IMR-90 (cell line): Measurements from ENCODE around the gene PRKN. TPM values are rescaled to one million over a fixed set of nuclear protein-coding genes. Genes with fewer than 3 reads are reported as not detected.

Experiments used
- ATAC-seq: fragments of 200-7000 bp; cut with Tn5 transposase; 2 replicates; pipeline ENCODE4 v1.9.1; 2020; ENCODE audit warnings: low read depth, mild to moderate bottlenecking, moderate library complexity
- BruUV-seq: library from RNA; stranded (reverse); fragments of 400-500 nt; replicated peaks from 2 replicates; lab custom pipeline; 2021; lab: Mats Ljungman, UMichigan
- CTCF ChIA-PET: fragments of 300-600 bp; formaldehyde crosslinking; extraction: SDS; loops from one replicate; lab custom pipeline; 2021; ENCODE audit warnings: antibody characterized with exemption; lab: Yijun Ruan, JAX
- POLR2A ChIA-PET: fragments of 300-600 bp; sonication (Branson Sonifier 250); formaldehyde crosslinking; loops from one replicate; lab custom pipeline; 2022; ENCODE audit warnings: antibody characterized with exemption; ENCODE audit not compliant: unreplicated experiment; lab: Charles Lee
- DNase-seq: peaks from one replicate; pipeline ENCODE4 v3.0.0; 2013
- H2AFZ ChIP-seq: replicated peaks from 2 replicates; pipeline ENCODE3; 2013; ENCODE audit warnings: low read length, mild to moderate bottlenecking; ENCODE audit not compliant: poor library complexity
- H2AK5ac ChIP-seq: 2 replicates; pipeline ENCODE4 v1.6.1; 2013; ENCODE audit warnings: low read depth, low read length, inconsistent platforms
- H2AK9ac ChIP-seq: replicated peaks from 2 replicates; pipeline ENCODE3; 2013; ENCODE audit warnings: mild to moderate bottlenecking, low read depth, low read length, moderate library complexity; ENCODE audit not compliant: poor library complexity
- H2BK120ac ChIP-seq: 2 replicates; pipeline ENCODE4 v1.6.1; 2013; ENCODE audit warnings: low read depth, low read length, inconsistent platforms
- H2BK15ac ChIP-seq: 3 replicates; pipeline ENCODE4 v1.6.1; 2013; ENCODE audit warnings: low read depth, low read length, inconsistent platforms
- H2BK20ac ChIP-seq: 2 replicates; pipeline ENCODE4 v1.6.1; 2013; ENCODE audit warnings: low read depth, mild to moderate bottlenecking, inconsistent platforms, low read length, moderate library complexity
- H2BK5ac ChIP-seq: 2 replicates; pipeline ENCODE4 v1.6.1; 2013; ENCODE audit warnings: mild to moderate bottlenecking, low read depth, low read length, inconsistent platforms; ENCODE audit not compliant: poor library complexity, severe bottlenecking
- H3K14ac ChIP-seq: replicated peaks from 2 replicates; pipeline ENCODE4 v1.6.1; 2013; ENCODE audit warnings: low read depth, low read length, inconsistent platforms
- H3K18ac ChIP-seq: 2 replicates; pipeline ENCODE4 v1.6.1; 2013; ENCODE audit warnings: low read depth, low read length, control low read depth
- H3K23ac ChIP-seq: 2 replicates; pipeline ENCODE4 v1.6.1; 2013; ENCODE audit warnings: low read depth, low read length, inconsistent platforms
- H3K27ac ChIP-seq: 2 replicates; pipeline ENCODE4 v1.5.1; 2013; ENCODE audit warnings: mild to moderate bottlenecking, control low read depth, low read length; ENCODE audit not compliant: insufficient read depth
- H3K27me3 ChIP-seq: 2 replicates; pipeline ENCODE4 v1.6.1; 2013; ENCODE audit warnings: low read length; ENCODE audit not compliant: control insufficient read depth, insufficient read depth
- H3K36me3 ChIP-seq: 2 replicates; pipeline ENCODE4 v1.6.1; 2013; ENCODE audit warnings: low read length, mixed read lengths; ENCODE audit not compliant: control insufficient read depth, insufficient read depth
- H3K4ac ChIP-seq: 2 replicates; pipeline ENCODE4 v1.6.1; 2013; ENCODE audit warnings: low read depth, low read length, inconsistent platforms
- H3K4me1 ChIP-seq: 2 replicates; pipeline ENCODE4 v1.6.1; 2013; ENCODE audit warnings: low read length, mixed read lengths; ENCODE audit not compliant: control insufficient read depth, insufficient read depth
- H3K4me2 ChIP-seq: 2 replicates; pipeline ENCODE4 v1.6.1; 2013; ENCODE audit warnings: low read depth, mild to moderate bottlenecking, control low read depth, low read length, moderate library complexity
- H3K4me3 ChIP-seq: 2 replicates; pipeline ENCODE4 v1.5.1; 2013; ENCODE audit warnings: low read depth, mild to moderate bottlenecking, control low read depth, low read length, moderate library complexity; ENCODE audit not compliant: insufficient read depth
- H3K56ac ChIP-seq: 2 replicates; pipeline ENCODE4 v1.6.1; 2013; ENCODE audit warnings: low read length, inconsistent platforms; ENCODE audit not compliant: insufficient read depth; ENCODE audit errors: extremely low read depth
- H3K79me1 ChIP-seq, 2 experiments: 2 replicates each; pipeline ENCODE4 v1.6.1; 2013; ENCODE audit warnings: low read length in 2 of 2, inconsistent platforms in 1 of 2, low read depth in 1 of 2
- H3K9ac ChIP-seq: 2 replicates; pipeline ENCODE4 v1.6.1; 2013; ENCODE audit warnings: low read depth, low read length, control low read depth
- H3K9me1 ChIP-seq: 2 replicates; pipeline ENCODE4 v1.6.1; 2013; ENCODE audit warnings: low read length, inconsistent platforms; ENCODE audit not compliant: insufficient read depth
- H3K9me3 ChIP-seq: 2 replicates; pipeline ENCODE4 v1.6.1; 2013; ENCODE audit warnings: low read length; ENCODE audit not compliant: control insufficient read depth, insufficient read depth
- H4K20me1 ChIP-seq: 2 replicates; pipeline ENCODE4 v1.6.1; 2013; ENCODE audit warnings: low read length, inconsistent platforms; ENCODE audit not compliant: insufficient read depth
- H4K5ac ChIP-seq: 2 replicates; pipeline ENCODE4 v1.6.1; 2013; ENCODE audit warnings: mild to moderate bottlenecking, low read depth, low read length, control low read depth
- H4K8ac ChIP-seq, 2 experiments: 2 replicates each; pipeline ENCODE4 v1.6.1; 2013; ENCODE audit warnings: low read depth in 2 of 2, low read length in 2 of 2, control low read depth in 1 of 2, inconsistent platforms in 1 of 2
- H4K91ac ChIP-seq: 2 replicates; pipeline ENCODE4 v1.6.1; 2013; ENCODE audit warnings: low read depth, low read length, inconsistent platforms; ENCODE audit not compliant: insufficient read depth
- BHLHE40 ChIP-seq: fragments of 150-350 bp; IDR thresholded peaks from 2 replicates; pipeline ENCODE4 v1.6.1; 2016; ENCODE audit warnings: mild to moderate bottlenecking, low read depth, low read length
- CEBPB ChIP-seq: IDR thresholded peaks from 2 replicates; pipeline ENCODE4 v1.6.1; 2012; ENCODE audit warnings: low read depth, low read length, improper control_type of control experiment
- CHD1 ChIP-seq: IDR thresholded peaks from 2 replicates; pipeline ENCODE4 v1.6.1; 2012; ENCODE audit warnings: low read depth, low read length, improper control_type of control experiment
- CTCF ChIP-seq: conservative IDR thresholded peaks from 2 replicates; pipeline ENCODE4 v1.5.1; 2012; ENCODE audit warnings: mild to moderate bottlenecking, low read depth, low read length, improper control_type of control experiment
- ELK1 ChIP-seq: fragments of 150-350 bp; IDR thresholded peaks from 2 replicates; pipeline ENCODE4 v1.6.1; 2016; ENCODE audit warnings: low read depth, mild to moderate bottlenecking, low read length, moderate library complexity, borderline replicate concordance
- FOS ChIP-seq: fragments of 150-350 bp; IDR thresholded peaks from 2 replicates; pipeline ENCODE4 v1.6.1; 2016; ENCODE audit warnings: low read depth, low read length
- MAFK ChIP-seq: IDR thresholded peaks from 2 replicates; pipeline ENCODE4 v1.6.1; 2012; ENCODE audit warnings: low read depth, low read length, improper control_type of control experiment
- MAZ ChIP-seq: IDR thresholded peaks from 2 replicates; pipeline ENCODE4 v1.6.1; 2012; ENCODE audit warnings: low read depth, mild to moderate bottlenecking, low read length, improper control_type of control experiment, moderate library complexity, borderline replicate concordance
- MXI1 ChIP-seq: IDR thresholded peaks from 2 replicates; pipeline ENCODE4 v1.6.1; 2012; ENCODE audit warnings: low read depth, mild to moderate bottlenecking, low read length, moderate library complexity, borderline replicate concordance
- NFE2L2 ChIP-seq: fragments of 150-350 bp; IDR thresholded peaks from 2 replicates; pipeline ENCODE4 v1.6.1; 2016; ENCODE audit warnings: low read depth, mild to moderate bottlenecking, low read length
- POLR2A ChIP-seq: IDR thresholded peaks from 2 replicates; pipeline ENCODE4 v1.6.1; 2012; ENCODE audit warnings: mild to moderate bottlenecking, low read depth, low read length
- RAD21 ChIP-seq: IDR thresholded peaks from 2 replicates; pipeline ENCODE4 v1.6.1; 2012; ENCODE audit warnings: low read length, improper control_type of control experiment
- RCOR1 ChIP-seq: IDR thresholded peaks from 2 replicates; pipeline ENCODE4 v1.6.1; 2012; ENCODE audit warnings: mild to moderate bottlenecking, low read length, improper control_type of control experiment; ENCODE audit not compliant: insufficient replicate concordance
- RFX5 ChIP-seq: IDR thresholded peaks from 2 replicates; pipeline ENCODE4 v1.8.0; 2012; ENCODE audit warnings: low read depth, mild to moderate bottlenecking, low read length, moderate library complexity
- SMC3 ChIP-seq: fragments of 150-350 bp; IDR thresholded peaks from 2 replicates; pipeline ENCODE4 v1.6.1; 2016; ENCODE audit warnings: low read depth, mild to moderate bottlenecking, antibody characterized with exemption, low read length, moderate library complexity
- USF2 ChIP-seq: fragments of 150-350 bp; IDR thresholded peaks from 2 replicates; pipeline ENCODE4 v1.6.1; 2017; ENCODE audit warnings: mild to moderate bottlenecking, antibody characterized with exemption, low read length, low read depth
- WGBS, 2 experiments: methylation state at CpG; one replicate each; pipeline versions ENCODE4 v1.1.5 to v1.1.7; 2013; ENCODE audit warnings: missing lambda C conversion rate in 2 of 2; ENCODE audit not compliant: insufficient read length in 1 of 2; ENCODE audit errors: extremely low coverage in 2 of 2; 5-methylcytosine and 5-hydroxymethylcytosine counted together
- dilution Hi-C: fragments of 300-500 bp; cut with HindIII; formaldehyde crosslinking; loops from one replicate; pipeline ENCODE4 v1.14.3; 2018; ENCODE audit warnings: low sequenced_read_pairs; ENCODE audit not compliant: unreplicated experiment
- in situ Hi-C: fragments of 300-500 bp; cut with MboI; formaldehyde crosslinking; loops from 3 replicates; pipeline ENCODE4 v1.14.3; 2019; ENCODE audit warnings: low sequenced_read_pairs, inconsistent platforms, mixed read lengths
- intact Hi-C: fragments of 100-400 bp; cut with micrococcal nuclease; formaldehyde crosslinking; loops from 2 replicates; pipeline ENCODE4 v1.10.0; 2022
- polyA plus RNA-seq, 3 experiments: library from polyadenylated mRNA; depleted of rRNA; stranded (reverse); fragments of >200 nt; gene quantifications; 2 replicates each; pipeline ENCODE4 v1.2.3, GENCODE V29; 2012; ENCODE audit warnings: low replicate concordance in 1 of 3
- total RNA-seq: library from RNA; depleted of rRNA; stranded (reverse); fragments of >200 nt; gene quantifications from 2 replicates; pipeline ENCODE4 v1.2.3, GENCODE V29; 2012

PRKN gene
- total and polyA plus RNA-seq, 2 of the 4 experiments (the other 2 are of a cell fraction), result 0.15 to 0.18 TPM

- ChIA-PET POLR2A (no interaction called here), CTCF (no interaction called here)
- WGBS, 2 experiments, result 20% methylated on average over 1 of the region's 6 CpGs; no CpG with 5 or more reads in 1 of the 2 experiments
- no peak overlapping the region for H2BK15ac ChIP-seq
- H4K20me1 ChIP-seq, result no peaks in the 10 kb centered on the region
- H4K91ac ChIP-seq, result no peak overlapping the region
- in situ Hi-C loops (no loop called here), intact Hi-C loops (no loop called here), dilution Hi-C loops (no loop called here)
- H3K4me3 ChIP-seq, result no peak overlapping the region
- no peak overlapping the region for H3K56ac ChIP-seq
- H2AK5ac ChIP-seq, result no peak overlapping the region
- H3K9ac ChIP-seq, result no peak overlapping the region
- H2AK9ac ChIP-seq, result no peak overlapping the region
- ATAC-seq, result no peak
- no peak overlapping the region for H3K27ac ChIP-seq
- H3K9me3 ChIP-seq, result no peaks in the 10 kb centered on the region
- no peak overlapping the region for H4K5ac ChIP-seq
- no peaks in the 10 kb centered on the region for H3K79me1 ChIP-seq
- no TSS peak for BruUV-seq
- H2AFZ ChIP-seq, result no peak overlapping the region
- H3K4me2 ChIP-seq, result no peak overlapping the region
- H2BK20ac ChIP-seq, result no peak overlapping the region
- H3K4me1 ChIP-seq, result no peaks in the 10 kb centered on the region
- no peak for DNase-seq
- H2BK120ac ChIP-seq, result no peak overlapping the region
- H3K14ac ChIP-seq, result no peak overlapping the region
- no peaks in the 10 kb centered on the region for H3K27me3 ChIP-seq
- no peaks in the 10 kb centered on the region for H3K36me3 ChIP-seq
- H2BK5ac ChIP-seq, result no peak overlapping the region
- H3K4ac ChIP-seq, result no peak overlapping the region
- H3K18ac ChIP-seq, result no peak overlapping the region
- H4K8ac ChIP-seq, result no peak overlapping the region
- H3K23ac ChIP-seq, result no peak overlapping the region
- no peaks in the 10 kb centered on the region for H3K9me1 ChIP-seq
- TF ChIP-seq POLR2A (no peak), RFX5 (no peak), BHLHE40 (no peak), FOS (no peak), USF2 (no peak), MAZ (no peak), CTCF (no peak), CHD1 (no peak), NFE2L2 (no peak), MAFK (no peak), SMC3 (no peak), RAD21 (no peak), ELK1 (no peak), MXI1 (no peak), CEBPB (no peak), RCOR1 (no peak)
Measured at GRCh38 chr6:161318456-161318855, 1409.1 kb downstream of the PRKN start.
